Neural progenitor cell (in vitro differentiated cells): ENCODE results near the gene EXD3. TPM values are rescaled to one million over a fixed set of nuclear protein-coding genes. Genes with fewer than 3 reads are reported as not detected.

Source experiments
- DNase-seq: peaks from one replicate; pipeline ENCODE4 v3.0.0-alpha.2; 2016; ENCODE audit warnings: low spot score
- H2AFZ ChIP-seq: fragments of 200-600 bp; sonication (generic); replicated peaks from 2 replicates; pipeline ENCODE4 v1.6.1; 2016; ENCODE audit warnings: antibody characterized with exemption
- H3F3A ChIP-seq: fragments of 200-600 bp; sonication (generic); 2 replicates; pipeline ENCODE4 v1.6.1; 2016; ENCODE audit warnings: antibody characterized with exemption, low read depth
- H3K27ac ChIP-seq: fragments of 200-600 bp; sonication (generic); 2 replicates; pipeline ENCODE4 v1.5.1; 2016; ENCODE audit warnings: mild to moderate bottlenecking
- H3K27me3 ChIP-seq: fragments of 200-600 bp; sonication (generic); 2 replicates; pipeline ENCODE4 v1.6.1; 2016; ENCODE audit warnings: mild to moderate bottlenecking, moderate library complexity
- H3K36me3 ChIP-seq: fragments of 200-600 bp; sonication (generic); 2 replicates; pipeline ENCODE4 v1.5.1; 2016
- H3K4me1 ChIP-seq: fragments of 200-600 bp; sonication (generic); 2 replicates; pipeline ENCODE4 v1.6.1; 2016; ENCODE audit warnings: mixed run types
- H3K4me2 ChIP-seq: fragments of 200-600 bp; sonication (generic); 2 replicates; pipeline ENCODE4 v1.6.1; 2016
- H3K4me3 ChIP-seq: fragments of 200-600 bp; sonication (generic); 2 replicates; pipeline ENCODE4 v1.5.1; 2016
- H3K79me2 ChIP-seq: fragments of 200-600 bp; sonication (generic); 2 replicates; pipeline ENCODE4 v1.6.1; 2016; ENCODE audit warnings: low read depth
- H3K9ac ChIP-seq: fragments of 200-600 bp; sonication (generic); 2 replicates; pipeline ENCODE4 v1.6.1; 2016
- H3K9me3 ChIP-seq: fragments of 200-600 bp; sonication (generic); 2 replicates; pipeline ENCODE4 v1.5.1; 2016; ENCODE audit warnings: low read depth
- H4K20me1 ChIP-seq: fragments of 200-600 bp; sonication (generic); 2 replicates; pipeline ENCODE4 v1.6.1; 2016; ENCODE audit warnings: low read depth
- H3K27ac Mint-ChIP-seq: 3 replicates; pipeline ENCODE4 v1.8.0; 2021; ENCODE audit warnings: mixed read lengths
- H3K27me3 Mint-ChIP-seq: 2 replicates; pipeline ENCODE4 v1.8.0; 2022; ENCODE audit warnings: low read depth, mild to moderate bottlenecking, inconsistent platforms, moderate library complexity, mixed read lengths; ENCODE audit not compliant: insufficient read depth
- H3K36me3 Mint-ChIP-seq: 3 replicates; pipeline ENCODE4 v1.8.0; 2021; ENCODE audit warnings: mixed read lengths
- H3K4me1 Mint-ChIP-seq: 3 replicates; pipeline ENCODE4 v1.8.0; 2021; ENCODE audit warnings: mixed read lengths
- H3K4me3 Mint-ChIP-seq: 3 replicates; pipeline ENCODE4 v1.8.0; 2021; ENCODE audit warnings: mild to moderate bottlenecking, moderate library complexity, mixed read lengths
- H3K9me3 Mint-ChIP-seq: 3 replicates; pipeline ENCODE4 v1.8.0; 2020; ENCODE audit warnings: mixed read lengths
- EZH2 ChIP-seq: fragments of 200-600 bp; sonication (generic); IDR thresholded peaks from 2 replicates; pipeline ENCODE4 v1.6.1; 2017; ENCODE audit warnings: antibody characterized with exemption, mild to moderate bottlenecking, moderate library complexity
- EZH2phosphoT487 ChIP-seq: fragments of 200-600 bp; sonication (generic); IDR thresholded peaks from 2 replicates; pipeline ENCODE4 v1.6.1; 2017; ENCODE audit warnings: antibody characterized with exemption
- total RNA-seq: library from RNA; depleted of rRNA; stranded (reverse); fragments of >200 nt; gene quantifications from 2 replicates; pipeline ENCODE4 v1.2.3, GENCODE V29; 2015; ENCODE audit warnings: low replicate concordance
- TF ChIP-seq, protein P1 (sequence below): fragments of 200-600 bp; sonication (generic); IDR thresholded peaks from 2 replicates; pipeline ENCODE4 v1.5.1; 2017; ENCODE audit warnings: antibody characterized with exemption, mild to moderate bottlenecking

Gene EXD3
- total RNA-seq, 1 donor from 2014 or later = 4.7 TPM

- Histone ChIP-seq H3F3A (no peaks in the 10 kb centered on the region), H3K27ac (no peak overlapping the region), H3K79me2 (no peaks in the 10 kb centered on the region), H3K4me1 (no peaks in the 10 kb centered on the region), H3K4me3 (no peak overlapping the region), H3K9ac (no peak overlapping the region), H4K20me1 (no peaks in the 10 kb centered on the region), H3K36me3 (no peaks in the 10 kb centered on the region), H3K9me3 (no peaks in the 10 kb centered on the region), H3K4me2 (no peak overlapping the region), H2AFZ (no peak overlapping the region), H3K27me3 (no peaks in the 10 kb centered on the region)
- TF ChIP-seq EZH2 (no peak), EZH2phosphoT487 (no peak)
- TF ChIP-seq, protein P1, sequence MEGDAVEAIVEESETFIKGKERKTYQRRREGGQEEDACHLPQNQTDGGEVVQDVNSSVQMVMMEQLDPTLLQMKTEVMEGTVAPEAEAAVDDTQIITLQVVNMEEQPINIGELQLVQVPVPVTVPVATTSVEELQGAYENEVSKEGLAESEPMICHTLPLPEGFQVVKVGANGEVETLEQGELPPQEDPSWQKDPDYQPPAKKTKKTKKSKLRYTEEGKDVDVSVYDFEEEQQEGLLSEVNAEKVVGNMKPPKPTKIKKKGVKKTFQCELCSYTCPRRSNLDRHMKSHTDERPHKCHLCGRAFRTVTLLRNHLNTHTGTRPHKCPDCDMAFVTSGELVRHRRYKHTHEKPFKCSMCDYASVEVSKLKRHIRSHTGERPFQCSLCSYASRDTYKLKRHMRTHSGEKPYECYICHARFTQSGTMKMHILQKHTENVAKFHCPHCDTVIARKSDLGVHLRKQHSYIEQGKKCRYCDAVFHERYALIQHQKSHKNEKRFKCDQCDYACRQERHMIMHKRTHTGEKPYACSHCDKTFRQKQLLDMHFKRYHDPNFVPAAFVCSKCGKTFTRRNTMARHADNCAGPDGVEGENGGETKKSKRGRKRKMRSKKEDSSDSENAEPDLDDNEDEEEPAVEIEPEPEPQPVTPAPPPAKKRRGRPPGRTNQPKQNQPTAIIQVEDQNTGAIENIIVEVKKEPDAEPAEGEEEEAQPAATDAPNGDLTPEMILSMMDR = no peak
- H3K9me3 Mint-ChIP-seq = no peaks in the 10 kb centered on the region
- H3K4me1 Mint-ChIP-seq = no peaks in the 10 kb centered on the region
- no peak for DNase-seq
- H3K27me3 Mint-ChIP-seq = no peaks in the 10 kb centered on the region
- H3K36me3 Mint-ChIP-seq = no peaks in the 10 kb centered on the region
- no peak overlapping the region for H3K27ac Mint-ChIP-seq
- H3K4me3 Mint-ChIP-seq = no peak overlapping the region
These were observed 10.5 kb upstream of the EXD3 start for GRCh38 chr9:137433349-137433915.

DNA sequence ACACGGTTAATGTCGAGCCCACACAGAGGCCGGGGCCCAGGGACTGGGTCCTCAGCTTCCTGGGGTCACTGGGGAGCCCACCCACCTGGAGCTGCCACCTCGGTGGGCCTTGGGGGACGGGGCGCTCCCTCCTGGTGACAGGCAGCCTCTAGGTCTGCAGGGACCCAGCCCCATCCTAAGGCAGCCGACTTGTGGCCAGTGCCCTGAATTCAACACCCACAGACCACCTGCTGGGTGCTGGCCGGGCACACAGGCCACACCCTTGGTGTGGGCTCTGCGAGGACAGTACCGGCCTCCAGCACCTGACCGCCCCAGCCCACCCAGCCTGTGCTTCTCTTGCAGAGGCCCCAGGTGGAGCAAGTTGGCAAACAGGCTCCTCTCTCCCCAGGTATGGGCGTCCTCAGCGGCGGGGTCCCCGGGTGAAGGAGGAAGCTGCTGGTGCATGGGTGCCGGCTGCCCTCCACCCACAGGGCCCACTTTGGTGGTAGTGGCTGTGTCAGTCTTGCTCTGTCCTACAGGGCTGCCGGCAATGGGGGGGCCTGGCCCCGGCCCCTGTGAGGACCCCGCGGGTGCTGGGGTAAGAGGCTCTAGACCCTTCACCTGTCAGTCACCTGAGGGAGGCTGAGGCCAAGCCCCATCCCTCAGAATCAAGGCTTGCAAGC, 9.9 kb upstream of the EXD3 start:
- no peak overlapping the region for H3K4me2 ChIP-seq
- no peaks in the 10 kb centered on the region for H3F3A ChIP-seq
- no peaks in the 10 kb centered on the region for H3K4me1 ChIP-seq
- H3K4me3 ChIP-seq = no peak overlapping the region
- no peaks in the 10 kb centered on the region for H3K27me3 Mint-ChIP-seq
- H3K36me3 ChIP-seq = no peaks in the 10 kb centered on the region
- H3K36me3 Mint-ChIP-seq = no peaks in the 10 kb centered on the region
- TF ChIP-seq EZH2phosphoT487 (no peak), EZH2 (no peak)
- TF ChIP-seq, protein P1 = no peak
- H2AFZ ChIP-seq = no peak overlapping the region
- DNase-seq = no peak
- no peak overlapping the region for H3K4me3 Mint-ChIP-seq
- H3K9me3 Mint-ChIP-seq = no peaks in the 10 kb centered on the region
- H3K79me2 ChIP-seq = no peaks in the 10 kb centered on the region
- H3K9me3 ChIP-seq = no peaks in the 10 kb centered on the region
- H4K20me1 ChIP-seq = no peaks in the 10 kb centered on the region
- no peak overlapping the region for H3K27ac Mint-ChIP-seq
- H3K27ac ChIP-seq = no peak overlapping the region
- H3K27me3 ChIP-seq = no peaks in the 10 kb centered on the region
- no peak overlapping the region for H3K9ac ChIP-seq
- H3K4me1 Mint-ChIP-seq = no peaks in the 10 kb centered on the region

GRCh38 chr9:137431416-137431931, 8.5 kb upstream of the EXD3 start:
- DNase-seq = no peak
- Histone ChIP-seq H3K4me2 (no peak overlapping the region), H3K9ac (no peak overlapping the region), H3K4me1 (no peaks in the 10 kb centered on the region), H3K4me3 (no peak overlapping the region), H3K79me2 (no peaks in the 10 kb centered on the region), H3K27ac (no peak overlapping the region), H3K9me3 (no peaks in the 10 kb centered on the region), H4K20me1 (no peaks in the 10 kb centered on the region), H3F3A (no peaks in the 10 kb centered on the region), H2AFZ (no peak overlapping the region), H3K36me3 (no peaks in the 10 kb centered on the region), H3K27me3 (no peaks in the 10 kb centered on the region)
- Mint-ChIP-seq H3K27me3 (no peaks in the 10 kb centered on the region), H3K9me3 (no peaks in the 10 kb centered on the region), H3K27ac (no peak overlapping the region), H3K4me1 (no peaks in the 10 kb centered on the region), H3K36me3 (no peaks in the 10 kb centered on the region), H3K4me3 (no peak overlapping the region)
- TF ChIP-seq EZH2phosphoT487 (no peak), EZH2 (no peak)
- TF ChIP-seq, protein P1 = no peak
